ENCODE measurements around the gene CD93.

The CD93 gene, protein sequence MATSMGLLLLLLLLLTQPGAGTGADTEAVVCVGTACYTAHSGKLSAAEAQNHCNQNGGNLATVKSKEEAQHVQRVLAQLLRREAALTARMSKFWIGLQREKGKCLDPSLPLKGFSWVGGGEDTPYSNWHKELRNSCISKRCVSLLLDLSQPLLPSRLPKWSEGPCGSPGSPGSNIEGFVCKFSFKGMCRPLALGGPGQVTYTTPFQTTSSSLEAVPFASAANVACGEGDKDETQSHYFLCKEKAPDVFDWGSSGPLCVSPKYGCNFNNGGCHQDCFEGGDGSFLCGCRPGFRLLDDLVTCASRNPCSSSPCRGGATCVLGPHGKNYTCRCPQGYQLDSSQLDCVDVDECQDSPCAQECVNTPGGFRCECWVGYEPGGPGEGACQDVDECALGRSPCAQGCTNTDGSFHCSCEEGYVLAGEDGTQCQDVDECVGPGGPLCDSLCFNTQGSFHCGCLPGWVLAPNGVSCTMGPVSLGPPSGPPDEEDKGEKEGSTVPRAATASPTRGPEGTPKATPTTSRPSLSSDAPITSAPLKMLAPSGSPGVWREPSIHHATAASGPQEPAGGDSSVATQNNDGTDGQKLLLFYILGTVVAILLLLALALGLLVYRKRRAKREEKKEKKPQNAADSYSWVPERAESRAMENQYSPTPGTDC

GRCh38 chr20:23086056-23086566 lies at the start of gene CD93:
Gene CD93 (minus strand): TSS chr20:23086324. CDS start chr20:23086192, 132 bp downstream.
- TF ChIP-seq, protein P1, sequence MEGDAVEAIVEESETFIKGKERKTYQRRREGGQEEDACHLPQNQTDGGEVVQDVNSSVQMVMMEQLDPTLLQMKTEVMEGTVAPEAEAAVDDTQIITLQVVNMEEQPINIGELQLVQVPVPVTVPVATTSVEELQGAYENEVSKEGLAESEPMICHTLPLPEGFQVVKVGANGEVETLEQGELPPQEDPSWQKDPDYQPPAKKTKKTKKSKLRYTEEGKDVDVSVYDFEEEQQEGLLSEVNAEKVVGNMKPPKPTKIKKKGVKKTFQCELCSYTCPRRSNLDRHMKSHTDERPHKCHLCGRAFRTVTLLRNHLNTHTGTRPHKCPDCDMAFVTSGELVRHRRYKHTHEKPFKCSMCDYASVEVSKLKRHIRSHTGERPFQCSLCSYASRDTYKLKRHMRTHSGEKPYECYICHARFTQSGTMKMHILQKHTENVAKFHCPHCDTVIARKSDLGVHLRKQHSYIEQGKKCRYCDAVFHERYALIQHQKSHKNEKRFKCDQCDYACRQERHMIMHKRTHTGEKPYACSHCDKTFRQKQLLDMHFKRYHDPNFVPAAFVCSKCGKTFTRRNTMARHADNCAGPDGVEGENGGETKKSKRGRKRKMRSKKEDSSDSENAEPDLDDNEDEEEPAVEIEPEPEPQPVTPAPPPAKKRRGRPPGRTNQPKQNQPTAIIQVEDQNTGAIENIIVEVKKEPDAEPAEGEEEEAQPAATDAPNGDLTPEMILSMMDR (IDR thresholded peaks at IDR 0.05; ENCODE audit: extremely low read depth, missing control alignments) = no peak
- DNase-seq (ENCODE audit: low spot score) = peak; percentile 40

DNA sequence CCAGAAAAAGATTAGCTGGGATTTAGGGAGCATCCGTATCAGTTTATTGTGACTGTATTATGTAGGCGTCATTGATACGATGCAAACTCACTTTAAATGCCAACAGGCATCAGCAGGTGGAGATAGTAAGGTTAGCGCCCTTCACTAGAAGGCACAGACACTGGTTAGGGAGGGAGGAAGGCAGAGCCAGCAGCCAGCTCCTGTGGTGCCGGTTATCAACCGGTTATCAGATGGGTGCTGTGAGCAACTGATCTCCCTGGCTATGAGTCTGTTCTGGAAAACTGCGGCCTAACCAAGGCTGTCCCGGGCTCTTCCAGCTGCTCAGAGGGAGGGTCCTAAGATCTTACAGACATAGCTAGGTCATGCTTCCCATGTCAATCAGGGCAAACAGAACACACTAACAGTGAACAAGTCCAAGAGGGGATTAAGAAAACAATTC lies 47.5 kb upstream of the CD93 start:
- no peak for DNase-seq (ENCODE audit: low spot score)
- TF ChIP-seq, protein P1 (IDR thresholded peaks at IDR 0.05; ENCODE audit: extremely low read depth, missing control alignments) = no peak

GRCh38 chr20:23132930-23133559 lies 46.9 kb upstream of the CD93 start:
- no peak for DNase-seq (ENCODE audit: low spot score)
- TF ChIP-seq, protein P1 (IDR thresholded peaks at IDR 0.05; ENCODE audit: extremely low read depth, missing control alignments) = no peak

- no peak for DNase-seq (ENCODE audit: low spot score)
- TF ChIP-seq, protein P1 (IDR thresholded peaks at IDR 0.05; ENCODE audit: extremely low read depth, missing control alignments) = no peak
Measured at GRCh38 chr20:23132293-23132929, 46.3 kb upstream of the CD93 start.

- DNase-seq (ENCODE audit: low spot score) = no peak
- TF ChIP-seq, protein P1 (IDR thresholded peaks at IDR 0.05; ENCODE audit: extremely low read depth, missing control alignments) = no peak
Measured at GRCh38 chr20:23131766-23132165, 45.6 kb upstream of the CD93 start.

GRCh38 chr20:23130622-23131140 lies 44.6 kb upstream of the CD93 start:
- TF ChIP-seq, protein P1 (IDR thresholded peaks at IDR 0.05; ENCODE audit: extremely low read depth, missing control alignments) = no peak
- no peak for DNase-seq (ENCODE audit: low spot score)

Data from GM20000 (cell line).